ENCODE results near the gene MVB12B. TPM values are rescaled to one million over a fixed set of nuclear protein-coding genes. Genes with fewer than 3 reads are reported as not detected.
A peak's percentile ranks its signal among the peaks of the same experiment; 100 is the strongest.

The MVB12B gene
- total RNA-seq, 1 experiment from 2014 or later = 3.2 TPM

DNA sequence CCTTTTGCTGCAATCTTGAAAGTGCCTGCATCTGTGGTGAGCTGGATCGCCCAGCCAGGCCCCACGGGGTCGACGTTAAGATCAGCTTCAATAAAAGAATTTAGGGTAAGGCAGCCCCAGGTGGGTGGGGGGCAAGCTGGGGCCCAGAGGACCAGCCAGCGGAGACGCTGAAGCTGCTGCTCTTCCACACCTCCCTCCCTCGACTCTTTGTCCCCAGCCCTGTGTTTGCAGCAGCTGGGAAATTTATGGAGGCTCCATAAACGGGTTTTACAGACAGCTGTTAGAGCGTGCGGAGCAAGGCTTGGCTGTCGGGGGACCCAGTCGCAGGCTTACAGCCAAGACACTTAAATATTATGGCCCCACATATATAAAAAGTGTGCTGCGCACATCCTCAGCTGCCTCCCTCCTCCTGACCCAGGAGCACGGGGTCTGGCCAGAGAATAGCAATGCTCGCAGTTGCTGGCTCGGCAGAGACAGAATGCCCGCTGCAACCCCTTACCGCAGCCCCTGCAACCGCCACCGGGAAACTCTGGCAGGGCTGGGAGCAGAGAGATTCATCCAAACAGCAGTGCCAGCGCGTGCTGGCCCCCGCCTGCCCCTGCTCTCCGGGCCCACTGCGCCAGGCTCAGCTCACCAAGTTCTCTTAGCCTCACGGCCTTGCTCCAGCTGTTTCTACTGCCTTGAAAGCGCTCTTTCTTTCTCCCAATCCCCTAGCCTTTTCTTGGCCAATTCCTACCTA is 28.4 kb upstream of the MVB12B start:
- no peaks in the 10 kb centered on the region for H3K9me3 ChIP-seq
- no peak overlapping the region for H3K4me3 ChIP-seq
- DNase-seq = no peak
- H3K36me3 ChIP-seq = no peaks in the 10 kb centered on the region
- no peaks in the 10 kb centered on the region for H3K27me3 ChIP-seq

DNA sequence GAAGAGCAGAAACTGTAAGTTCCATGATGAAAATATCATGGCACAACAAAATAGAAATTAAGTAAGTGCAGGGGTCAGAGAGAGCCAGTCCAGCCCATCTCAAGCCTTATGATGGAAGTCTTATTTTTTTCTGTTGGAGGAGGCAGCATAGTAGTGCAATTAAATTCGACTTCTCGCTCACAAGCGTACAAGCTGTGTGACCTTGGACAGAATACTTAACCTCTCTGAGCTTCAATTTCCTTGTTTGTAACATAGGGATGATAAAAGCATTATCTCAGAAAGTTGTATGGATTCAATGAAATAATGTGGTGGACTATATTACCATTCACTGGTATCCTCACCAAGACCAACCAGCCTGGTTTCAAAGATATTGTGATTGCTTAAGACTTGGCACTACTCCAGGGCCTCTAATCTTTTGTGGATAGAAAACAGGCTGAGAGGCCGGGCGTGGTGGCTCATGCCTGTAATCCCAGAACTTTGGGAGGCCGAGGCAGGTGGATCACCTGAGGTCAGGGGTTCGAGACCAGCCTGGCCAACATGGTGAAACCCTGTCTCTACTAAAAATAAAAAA is 26.8 kb upstream of the MVB12B start:
- no peaks in the 10 kb centered on the region for H3K36me3 ChIP-seq
- no peaks in the 10 kb centered on the region for H3K27me3 ChIP-seq
- DNase-seq = no peak
- H3K4me3 ChIP-seq = no peak overlapping the region
- H3K9me3 ChIP-seq = no peaks in the 10 kb centered on the region

DNA sequence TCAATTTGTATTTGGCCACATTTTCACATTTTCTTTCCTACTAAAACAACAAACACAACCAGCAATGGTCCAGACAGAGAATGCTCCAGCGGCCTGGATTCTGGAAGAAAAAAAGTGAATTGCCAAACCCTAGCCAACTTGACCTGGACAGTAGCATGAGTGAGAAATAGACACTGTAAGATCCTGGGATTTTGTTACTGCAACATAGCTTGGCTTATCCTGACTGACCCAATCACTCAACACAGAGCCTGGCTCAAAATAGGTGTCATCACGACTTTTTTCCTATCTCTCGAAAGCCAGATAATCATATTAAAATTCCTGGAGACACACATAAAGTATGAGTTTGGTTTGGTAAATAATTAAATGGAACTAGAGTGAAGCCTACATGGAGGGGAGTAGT is 25.4 kb upstream of the MVB12B start:
- H3K27me3 ChIP-seq = no peaks in the 10 kb centered on the region
- no peaks in the 10 kb centered on the region for H3K9me3 ChIP-seq
- no peak for DNase-seq
- H3K36me3 ChIP-seq = no peaks in the 10 kb centered on the region
- H3K4me3 ChIP-seq = no peak overlapping the region

DNA sequence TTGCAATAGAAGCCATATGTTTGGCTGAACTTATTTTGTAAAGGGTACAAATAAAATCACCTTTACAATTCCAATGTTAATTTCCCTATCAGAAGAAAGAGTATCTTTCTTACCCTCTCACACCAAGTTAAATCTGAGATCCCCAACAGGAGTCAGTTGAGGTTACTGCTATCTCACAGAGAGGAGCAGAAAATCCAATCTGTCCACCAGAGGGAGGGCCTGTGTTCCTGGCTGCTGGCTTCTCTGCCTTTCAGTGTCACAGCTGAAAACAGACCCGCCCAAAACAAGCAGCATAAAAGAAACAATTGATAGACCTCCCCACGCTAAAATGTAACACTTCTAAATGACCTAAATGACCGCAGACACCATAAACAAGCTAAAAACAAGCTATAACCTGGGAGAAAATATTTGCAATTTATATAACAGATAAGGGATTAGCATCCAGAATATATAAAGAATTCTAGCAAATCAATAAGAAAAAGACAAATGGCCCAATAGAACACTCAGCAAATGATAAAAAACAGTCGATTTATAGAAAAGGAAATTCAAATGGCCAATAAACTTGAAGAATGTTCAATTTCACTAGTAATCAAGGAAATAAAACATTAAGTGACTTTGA is 24.5 kb upstream of the MVB12B start:
- Histone ChIP-seq H3K27me3 (no peaks in the 10 kb centered on the region), H3K36me3 (no peaks in the 10 kb centered on the region), H3K9me3 (no peaks in the 10 kb centered on the region), H3K4me3 (no peak overlapping the region)
- DNase-seq = peak; percentile 49

DNA sequence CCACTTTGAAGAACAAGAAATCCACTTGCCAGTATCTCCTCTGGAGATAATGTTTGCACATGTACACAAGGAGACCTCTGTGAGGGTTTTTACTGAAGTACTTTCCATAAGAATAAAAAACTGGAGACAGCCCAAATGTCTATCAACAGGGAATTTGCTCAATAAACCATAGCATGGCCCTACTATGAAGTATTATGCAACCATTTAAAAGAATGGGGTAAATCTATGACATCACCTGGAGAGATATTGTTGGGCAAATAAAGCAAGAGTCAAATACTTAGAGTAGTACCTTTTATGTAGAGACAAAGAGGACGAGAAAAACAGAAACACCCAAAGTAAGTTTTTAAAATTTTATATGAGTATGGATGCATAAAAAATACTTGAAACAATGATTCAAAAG is 23.9 kb upstream of the MVB12B start:
- no peaks in the 10 kb centered on the region for H3K9me3 ChIP-seq
- no peaks in the 10 kb centered on the region for H3K36me3 ChIP-seq
- no peaks in the 10 kb centered on the region for H3K27me3 ChIP-seq
- no peak overlapping the region for H3K4me3 ChIP-seq
- no peak for DNase-seq

GRCh38 chr9:126303488-126303887 is 23.1 kb upstream of the MVB12B start:
- Histone ChIP-seq H3K4me3 (no peak overlapping the region), H3K27me3 (no peaks in the 10 kb centered on the region), H3K9me3 (no peaks in the 10 kb centered on the region), H3K36me3 (no peaks in the 10 kb centered on the region)
- DNase-seq = no peak

DNA sequence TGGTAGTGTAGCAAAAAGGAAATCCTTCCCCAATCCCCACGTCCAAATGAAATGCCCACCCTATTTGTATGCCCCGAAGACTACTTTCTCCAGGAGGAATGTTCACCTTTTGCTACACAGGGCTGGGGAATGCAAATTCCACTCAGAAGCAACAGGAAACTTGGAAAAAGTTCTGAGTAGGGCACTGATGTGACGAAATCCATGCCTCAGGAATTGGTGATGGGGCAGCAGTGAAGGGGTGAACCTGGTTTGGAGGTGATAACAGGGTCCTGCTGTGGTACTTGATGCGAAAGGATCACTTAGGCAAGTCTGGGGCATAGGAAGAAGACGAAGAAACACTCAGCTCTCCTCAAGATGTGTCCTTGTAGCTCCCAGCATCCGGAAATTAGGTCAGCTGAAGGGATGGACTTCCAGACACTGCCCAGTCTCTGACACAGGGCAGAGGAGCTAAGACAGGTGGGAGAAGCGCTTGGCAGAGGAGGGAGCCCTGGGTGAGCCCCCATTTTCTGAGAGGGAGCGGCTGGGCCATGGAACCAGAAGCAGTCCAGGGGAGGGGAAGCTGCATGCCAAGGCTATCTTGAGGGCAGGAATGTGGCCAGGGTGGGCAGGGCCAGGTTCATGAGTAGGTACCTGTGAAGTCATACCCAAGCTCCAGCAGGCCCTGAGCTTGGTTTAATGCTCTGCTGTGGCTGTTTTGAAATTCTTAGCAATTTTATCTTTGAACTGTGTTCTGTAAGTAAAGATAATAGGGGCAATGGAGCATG is 22.2 kb upstream of the MVB12B start:
- no peaks in the 10 kb centered on the region for H3K36me3 ChIP-seq
- no peak overlapping the region for H3K4me3 ChIP-seq
- no peaks in the 10 kb centered on the region for H3K9me3 ChIP-seq
- no peak for DNase-seq
- H3K27me3 ChIP-seq = no peaks in the 10 kb centered on the region

GRCh38 chr9:126304971-126305320 is 21.7 kb upstream of the MVB12B start:
- Histone ChIP-seq H3K4me3 (no peak overlapping the region), H3K9me3 (no peaks in the 10 kb centered on the region), H3K36me3 (no peaks in the 10 kb centered on the region), H3K27me3 (no peaks in the 10 kb centered on the region)
- no peak for DNase-seq

- DNase-seq = no peak
- Histone ChIP-seq H3K4me3 (no peak overlapping the region), H3K36me3 (no peaks in the 10 kb centered on the region), H3K9me3 (no peaks in the 10 kb centered on the region), H3K27me3 (no peaks in the 10 kb centered on the region)
Measured at GRCh38 chr9:126306071-126306647, 20.5 kb upstream of the MVB12B start.

DNA sequence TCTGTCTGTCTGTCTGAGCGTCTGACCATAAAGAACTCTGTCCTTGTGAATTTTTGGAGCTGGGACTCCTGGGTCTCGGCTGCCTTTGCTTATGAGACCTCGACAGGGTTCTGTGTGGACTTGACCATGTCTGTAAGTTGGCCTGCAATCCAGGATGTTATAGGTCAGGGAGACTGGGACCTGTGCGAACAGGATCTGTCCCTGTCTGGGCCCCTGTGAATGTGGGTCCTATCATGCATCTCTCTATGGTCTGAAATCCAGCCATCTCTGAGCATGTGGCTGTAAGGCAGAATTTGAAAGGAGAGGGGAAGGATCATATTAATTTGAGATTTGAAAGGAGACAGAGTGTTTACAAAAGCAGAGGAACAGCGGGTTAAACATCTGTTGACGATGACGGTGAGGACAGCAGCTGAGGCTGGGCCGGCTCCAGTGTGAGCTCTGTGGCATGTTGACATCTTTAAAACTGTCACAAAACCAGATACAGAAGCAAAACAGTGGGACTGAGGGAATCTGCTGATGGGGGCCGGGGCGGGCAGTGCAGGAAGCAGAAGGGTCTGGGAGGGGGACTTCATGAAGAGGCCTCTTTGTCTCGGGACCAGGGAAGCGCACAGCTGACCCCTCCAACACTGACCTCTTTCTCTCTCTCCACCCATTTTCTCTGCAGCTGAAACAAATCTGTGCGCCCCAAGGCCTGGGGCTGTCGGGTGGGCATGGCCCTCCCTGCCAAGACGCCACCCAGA is 19.1 kb upstream of the MVB12B start:
- Histone ChIP-seq H3K36me3 (no peaks in the 10 kb centered on the region), H3K27me3 (no peaks in the 10 kb centered on the region), H3K9me3 (no peaks in the 10 kb centered on the region), H3K4me3 (no peak overlapping the region)
- DNase-seq = no peak

GRCh38 chr9:126309427-126310189 is 17.0 kb upstream of the MVB12B start:
- DNase-seq = no peak
- H3K9me3 ChIP-seq = no peaks in the 10 kb centered on the region
- no peaks in the 10 kb centered on the region for H3K36me3 ChIP-seq
- H3K27me3 ChIP-seq = no peaks in the 10 kb centered on the region
- no peak overlapping the region for H3K4me3 ChIP-seq

GRCh38 chr9:126312584-126313551 is 13.8 kb upstream of the MVB12B start:
- Histone ChIP-seq H3K4me3 (no peak overlapping the region), H3K36me3 (no peaks in the 10 kb centered on the region), H3K9me3 (no peaks in the 10 kb centered on the region), H3K27me3 (no peaks in the 10 kb centered on the region)
- no peak for DNase-seq

DNA sequence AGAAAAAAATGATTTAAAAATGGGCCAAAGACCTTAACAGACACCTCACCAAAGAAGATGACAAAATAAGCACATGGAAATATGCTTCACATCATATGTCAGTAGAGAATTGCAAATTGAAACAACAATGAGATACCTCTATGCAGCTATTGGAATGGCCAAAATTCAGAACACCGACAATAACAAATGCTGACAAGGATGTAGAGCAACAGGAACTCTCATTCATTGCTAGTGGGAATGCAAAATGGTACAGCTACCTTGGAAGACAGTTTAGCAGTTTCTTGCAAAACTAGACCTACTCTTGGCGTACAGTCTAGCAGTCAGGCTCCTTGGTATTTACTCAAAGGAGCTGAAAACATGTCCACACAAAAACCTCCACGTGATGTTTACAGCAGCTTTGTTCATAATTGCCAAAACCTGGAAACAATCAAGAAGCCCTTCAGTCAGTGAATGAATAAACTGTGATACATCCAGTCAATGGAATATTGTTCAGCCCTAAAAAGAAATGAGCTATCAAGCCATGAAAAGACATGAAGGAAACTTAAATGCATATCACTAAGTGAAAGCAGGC is 10.5 kb upstream of the MVB12B start:
- no peaks in the 10 kb centered on the region for H3K36me3 ChIP-seq
- no peak for DNase-seq
- no peaks in the 10 kb centered on the region for H3K9me3 ChIP-seq
- H3K27me3 ChIP-seq = no peaks in the 10 kb centered on the region
- H3K4me3 ChIP-seq = no peak overlapping the region

DNA sequence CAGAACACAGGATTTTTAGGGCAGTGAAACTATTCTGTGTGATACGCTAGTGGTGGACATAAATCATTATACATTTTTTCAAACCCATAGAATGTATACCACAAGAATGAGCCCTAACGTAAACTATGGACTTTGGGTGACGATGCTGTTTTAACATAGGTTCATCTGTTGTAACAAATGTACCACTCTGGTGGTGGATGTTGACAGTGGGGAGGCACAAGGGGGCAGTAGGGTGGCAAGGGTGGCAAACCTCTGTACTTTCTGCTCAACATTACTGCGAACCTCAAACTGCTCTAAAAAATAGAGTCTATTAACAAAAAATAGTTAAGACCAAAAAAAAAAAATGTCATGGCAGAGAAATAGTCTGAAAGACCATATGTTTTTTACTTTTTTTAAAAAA is 9.1 kb upstream of the MVB12B start:
- peak; percentile 13 for DNase-seq

GRCh38 chr9:126318858-126319257 is 7.8 kb upstream of the MVB12B start:
- Histone ChIP-seq H3K9me3 (peaks cover 1% of the 10 kb centered on the region; the same call in 1 of the 2 replicates), H3K27me3 (no peaks in the 10 kb centered on the region), H3K4me3 (no peak overlapping the region), H3K36me3 (no peaks in the 10 kb centered on the region)
- no peak for DNase-seq

More for the DNA sequence above, 9.1 kb upstream of the MVB12B start:
- H3K4me3 ChIP-seq = no peak overlapping the region
- H3K9me3 ChIP-seq = no peaks in the 10 kb centered on the region
- H3K27me3 ChIP-seq = no peaks in the 10 kb centered on the region
- H3K36me3 ChIP-seq = no peaks in the 10 kb centered on the region

Measured in MG63 (cell line).